Prostate gland (tissue), 2 donors: ENCODE results near the gene ATG2A.

ENCODE experiments used
- CTCF ChIP-seq, 4 experiments: fragments of 200-600 bp in 2 of 4; fragments of 450-650 bp in 2 of 4; sonication (generic) in 2 of 4; IDR thresholded peaks; 1 replicate in 3 of 4; 2 replicates in 1 of 4; pipeline ENCODE4 v1.5.1; 2016 to 2019; ENCODE audit warnings: antibody characterized with exemption in 4 of 4, mild to moderate bottlenecking in 2 of 4, moderate library complexity in 2 of 4
- POLR2A ChIP-seq: fragments of 450-650 bp; IDR thresholded peaks from one replicate; pipeline ENCODE4 v1.6.1; 2016; ENCODE audit warnings: antibody characterized with exemption, mild to moderate bottlenecking
- POLR2AphosphoS5 ChIP-seq: sonication (generic); formaldehyde crosslinking; IDR thresholded peaks from one replicate; pipeline ENCODE4 v1.6.1; 2017; ENCODE audit warnings: antibody characterized with exemption

DNA sequence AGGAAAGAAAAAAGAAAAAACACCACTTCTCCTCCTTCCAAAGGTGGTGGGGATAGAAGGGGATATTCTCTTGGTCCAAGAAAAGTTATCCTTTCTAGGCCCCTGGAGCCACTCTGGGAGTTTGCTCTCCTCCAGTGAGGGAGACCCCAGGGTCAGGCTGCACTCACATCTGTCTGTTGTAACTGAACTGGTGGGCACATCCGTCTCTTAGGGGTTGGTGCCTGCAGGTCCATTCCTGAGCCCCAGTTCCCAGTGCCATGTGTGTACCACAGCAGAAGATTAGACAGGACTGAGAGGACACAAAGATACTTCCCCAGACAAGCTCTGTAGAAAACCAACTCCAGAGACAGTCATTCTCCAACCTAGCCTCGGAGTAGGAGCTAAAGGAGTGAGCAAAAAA is 3.1 kb upstream of the ATG2A start:
- TF ChIP-seq CTCF (IDR thresholded peaks at IDR 0.05) (no peak), POLR2A (no peak), POLR2AphosphoS5 (no peak)
